GM13976 (cell line): ENCODE results near the gene ACTRT1.

Experiments
- DNase-seq: peaks from one replicate; pipeline ENCODE4 v3.0.0; 2012; ENCODE audit warnings: low spot score
- in situ Hi-C: fragments of 300-500 bp; cut with MboI; formaldehyde crosslinking; loops from one replicate; pipeline ENCODE4 v1.12.0; 2022; ENCODE audit warnings: low sequenced_read_pairs, mixed read lengths, inconsistent platforms; ENCODE audit not compliant: unreplicated experiment
- TF ChIP-seq, protein P1 (sequence below): IDR thresholded peaks from 2 replicates; pipeline ENCODE4 v1.5.1; 2012; ENCODE audit warnings: borderline replicate concordance, mild to moderate bottlenecking; ENCODE audit not compliant: insufficient read depth; ENCODE audit errors: extremely low read depth, missing control alignments, control extremely low read depth

The ACTRT1 gene

DNA sequence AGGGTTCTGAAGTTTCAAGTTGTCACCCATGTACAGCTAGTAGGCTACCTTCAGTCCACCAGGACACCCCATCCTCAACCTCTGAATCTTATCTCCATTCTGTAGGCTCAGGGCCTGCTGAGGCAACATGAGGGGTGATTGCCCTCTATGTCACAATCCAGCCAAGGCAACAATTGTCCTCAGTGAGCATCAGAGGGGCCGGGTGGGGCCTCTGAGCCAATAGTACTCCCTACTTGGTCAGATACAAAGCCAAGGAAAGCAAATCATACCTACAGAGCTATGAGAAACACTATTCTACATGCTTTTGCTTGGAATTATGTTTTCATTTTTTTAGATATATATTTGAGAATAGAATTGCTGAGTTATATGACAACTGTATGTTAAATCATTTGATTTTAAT is at the start of gene ACTRT1:
Gene ACTRT1, minus strand, starts transcription at position 101 of the 400 bp plus-strand sequence. CDS start 197 bp downstream, outside the sequence.
- DNase-seq: no peak
- TF ChIP-seq, protein P1, sequence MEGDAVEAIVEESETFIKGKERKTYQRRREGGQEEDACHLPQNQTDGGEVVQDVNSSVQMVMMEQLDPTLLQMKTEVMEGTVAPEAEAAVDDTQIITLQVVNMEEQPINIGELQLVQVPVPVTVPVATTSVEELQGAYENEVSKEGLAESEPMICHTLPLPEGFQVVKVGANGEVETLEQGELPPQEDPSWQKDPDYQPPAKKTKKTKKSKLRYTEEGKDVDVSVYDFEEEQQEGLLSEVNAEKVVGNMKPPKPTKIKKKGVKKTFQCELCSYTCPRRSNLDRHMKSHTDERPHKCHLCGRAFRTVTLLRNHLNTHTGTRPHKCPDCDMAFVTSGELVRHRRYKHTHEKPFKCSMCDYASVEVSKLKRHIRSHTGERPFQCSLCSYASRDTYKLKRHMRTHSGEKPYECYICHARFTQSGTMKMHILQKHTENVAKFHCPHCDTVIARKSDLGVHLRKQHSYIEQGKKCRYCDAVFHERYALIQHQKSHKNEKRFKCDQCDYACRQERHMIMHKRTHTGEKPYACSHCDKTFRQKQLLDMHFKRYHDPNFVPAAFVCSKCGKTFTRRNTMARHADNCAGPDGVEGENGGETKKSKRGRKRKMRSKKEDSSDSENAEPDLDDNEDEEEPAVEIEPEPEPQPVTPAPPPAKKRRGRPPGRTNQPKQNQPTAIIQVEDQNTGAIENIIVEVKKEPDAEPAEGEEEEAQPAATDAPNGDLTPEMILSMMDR: no peak
- in situ Hi-C loops: no loop called here

DNA sequence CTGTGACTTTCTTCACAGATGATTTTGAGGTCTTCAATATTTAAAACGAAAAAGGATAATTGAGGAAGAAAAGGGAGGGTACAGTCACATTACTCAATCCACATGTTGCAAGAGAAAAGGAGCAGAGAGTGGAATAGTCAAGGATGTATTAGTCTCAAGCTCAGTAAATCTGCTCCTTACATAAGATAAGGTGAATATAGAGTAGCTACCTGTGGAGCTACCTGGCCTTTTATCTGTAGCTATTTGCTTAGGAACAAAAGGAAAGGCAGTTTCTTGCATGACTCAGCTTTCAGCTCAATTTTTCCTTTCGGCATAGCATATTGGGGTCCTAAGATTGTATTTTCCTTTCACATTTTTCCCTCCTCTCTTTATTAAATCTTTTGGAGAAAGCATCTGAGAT is 26.3 kb upstream of the ACTRT1 start:
- TF ChIP-seq, protein P1: no peak
- in situ Hi-C loops: no loop called here
- DNase-seq: no peak

DNA sequence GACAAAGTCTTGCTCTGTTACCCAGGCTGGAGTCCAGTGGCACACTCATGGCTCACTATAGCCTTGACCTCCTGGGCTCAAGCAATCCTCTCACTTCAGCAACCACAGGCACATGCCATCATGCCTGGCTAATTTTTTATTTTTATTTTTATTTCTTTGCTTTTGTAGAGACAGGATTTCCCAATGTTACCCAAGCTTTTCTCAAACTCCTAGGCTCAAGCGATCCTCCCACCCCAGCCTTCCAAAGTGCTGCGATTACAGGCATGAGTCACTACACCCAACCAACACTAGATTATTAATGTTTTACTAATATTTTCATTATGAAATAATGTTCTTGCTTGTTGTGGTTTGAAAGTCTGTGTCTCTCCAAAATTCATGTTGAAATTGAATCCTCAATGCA is 5.2 kb upstream of the ACTRT1 start:
- DNase-seq: no peak
- TF ChIP-seq, protein P1: no peak
- in situ Hi-C loops: no loop called here

DNA sequence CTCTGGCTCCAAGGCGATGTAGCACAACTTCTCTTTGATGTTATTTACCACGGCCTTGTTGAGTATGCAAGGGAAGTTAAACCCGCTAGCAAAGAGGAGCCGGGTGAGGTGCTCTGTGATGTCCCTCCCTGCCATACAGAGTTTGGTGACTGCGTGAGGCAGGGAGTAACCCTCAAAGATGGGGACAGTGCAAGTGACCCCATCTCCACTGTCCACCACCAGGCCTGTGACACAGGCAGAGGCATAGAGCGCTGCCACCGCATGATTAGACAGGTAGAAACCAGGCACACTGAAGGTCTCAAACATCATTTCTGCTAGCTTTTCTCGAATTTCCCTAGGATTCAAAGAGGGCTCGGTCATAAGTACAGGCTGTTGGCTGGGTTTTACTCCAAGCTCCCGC is 677 bp downstream of the ACTRT1 start:
- in situ Hi-C loops: no loop called here
- no peak for DNase-seq
- TF ChIP-seq, protein P1: no peak

DNA sequence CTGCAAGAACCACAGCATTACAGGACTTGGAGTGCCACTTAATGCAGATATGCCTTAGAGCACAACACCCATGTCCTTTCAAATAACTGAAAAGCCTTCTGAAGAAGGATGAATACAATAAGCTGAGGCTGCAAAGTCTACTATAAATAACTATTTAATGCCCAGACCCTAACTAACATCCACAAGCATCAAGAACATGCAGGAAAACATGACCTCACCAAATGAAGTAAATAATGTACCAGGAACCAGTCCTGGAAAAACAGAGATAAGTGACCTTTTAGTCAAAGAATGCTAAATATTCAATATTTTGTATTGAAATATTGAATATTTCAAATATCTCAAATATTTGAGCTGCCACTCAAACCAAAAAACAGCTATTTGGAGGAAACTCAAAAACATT is 16.9 kb downstream of the ACTRT1 start:
- no peak for DNase-seq
- TF ChIP-seq, protein P1: no peak
- in situ Hi-C loops: no loop called here

DNA sequence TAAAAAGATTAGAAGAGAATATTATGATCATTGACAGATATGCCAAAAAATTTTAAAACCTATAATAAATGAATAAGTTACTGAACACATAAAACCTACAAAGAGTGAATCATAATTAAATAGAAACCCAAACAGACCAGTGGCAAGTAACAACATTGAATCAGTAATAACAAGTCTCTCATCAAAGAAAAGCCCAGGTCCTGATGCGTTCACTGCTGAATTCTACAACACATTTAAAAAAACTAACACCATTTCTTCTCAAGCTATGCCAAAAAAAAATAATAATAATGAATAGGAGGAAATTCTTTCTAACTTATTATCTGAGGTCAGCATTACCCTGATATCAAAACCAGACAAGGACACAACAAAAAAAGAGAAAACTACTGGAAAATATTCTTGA is 30.6 kb downstream of the ACTRT1 start:
- in situ Hi-C loops: no loop called here
- TF ChIP-seq, protein P1: no peak
- DNase-seq: no peak

DNA sequence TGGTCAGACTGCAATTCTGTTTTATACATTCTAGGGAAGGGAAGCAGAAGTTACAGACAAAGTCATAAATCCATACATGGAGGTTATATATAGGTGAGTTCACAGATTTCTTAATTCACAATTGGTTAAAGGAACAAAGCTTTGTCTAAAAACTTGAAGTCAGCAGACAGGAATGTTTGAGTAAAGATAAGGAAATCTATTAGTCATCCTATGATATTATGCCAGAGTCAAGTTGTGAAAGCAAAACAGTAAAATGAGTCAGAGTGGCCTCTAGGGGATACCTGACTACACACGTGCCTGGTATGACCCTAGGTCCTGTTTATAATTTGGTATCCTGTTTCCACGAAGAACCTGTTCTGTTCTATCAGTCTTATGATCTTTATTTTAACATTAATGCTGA is 31.5 kb downstream of the ACTRT1 start:
- in situ Hi-C loops: no loop called here
- TF ChIP-seq, protein P1: no peak
- DNase-seq: no peak
